Suprapubic skin (tissue), 3 donors: ENCODE data around the gene HOXA6.

Experiments used
- POLR2A ChIP-seq, 2 donors: fragments of 450-650 bp; IDR thresholded peaks; one replicate each; pipeline ENCODE4 v1.6.1; 2017; ENCODE audit warnings: antibody characterized with exemption in 2 of 2, mild to moderate bottlenecking in 2 of 2, moderate library complexity in 2 of 2
- TF ChIP-seq, protein P1 (sequence below), 2 donors: fragments of 200-600 bp in 1 of 2; fragments of 450-650 bp in 1 of 2; sonication (generic) in 1 of 2; IDR thresholded peaks; one replicate each; pipeline ENCODE4 v1.5.1; 2016 to 2019; ENCODE audit warnings: antibody characterized with exemption in 2 of 2, mild to moderate bottlenecking in 1 of 2, moderate library complexity in 1 of 2

DNA sequence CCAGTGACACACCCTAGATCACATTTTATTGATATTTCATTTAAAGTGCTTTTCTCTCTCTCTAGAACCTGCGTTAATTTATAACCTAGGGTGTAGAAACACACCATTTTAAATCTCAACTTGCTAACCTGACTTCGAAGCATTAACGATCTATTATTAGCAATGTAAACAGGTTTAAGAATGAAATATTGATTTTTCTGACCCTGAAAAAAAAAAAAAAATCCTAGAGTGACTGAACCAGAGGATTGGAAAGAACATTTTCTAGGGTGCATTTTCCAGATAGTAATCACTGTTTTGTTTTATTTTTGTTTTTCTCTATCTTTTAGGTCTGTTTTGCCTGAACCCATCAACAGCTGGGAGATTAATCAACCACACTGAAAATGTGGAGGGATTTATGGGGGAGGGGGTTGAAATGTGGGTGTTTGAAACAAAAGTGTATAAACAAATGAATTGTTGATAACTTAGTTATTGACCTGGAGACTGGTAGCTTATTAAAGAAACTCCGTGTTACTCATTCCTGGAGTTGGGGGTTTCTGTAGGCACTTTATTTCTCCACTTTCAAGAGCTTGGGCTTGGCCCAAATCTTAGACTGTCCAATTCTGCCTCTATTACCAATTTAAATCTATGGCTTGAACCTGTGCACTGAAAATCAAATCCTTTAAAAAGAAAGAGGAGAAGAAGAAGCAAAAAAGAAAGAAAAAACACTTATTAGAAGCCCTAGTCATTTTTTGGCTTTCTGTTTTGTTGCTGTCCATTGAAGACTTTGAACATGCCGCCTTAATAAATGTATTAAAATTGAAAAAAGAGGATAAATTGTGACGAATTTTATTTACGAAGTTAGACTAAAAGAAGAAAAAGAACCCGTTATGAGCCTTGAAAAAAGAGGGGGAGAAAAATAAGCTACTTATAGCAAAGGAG lies 47.9 kb downstream of the HOXA6 start:
- TF ChIP-seq POLR2A (IDR thresholded peaks at IDR 0.05) = no peak
- TF ChIP-seq, protein P1, sequence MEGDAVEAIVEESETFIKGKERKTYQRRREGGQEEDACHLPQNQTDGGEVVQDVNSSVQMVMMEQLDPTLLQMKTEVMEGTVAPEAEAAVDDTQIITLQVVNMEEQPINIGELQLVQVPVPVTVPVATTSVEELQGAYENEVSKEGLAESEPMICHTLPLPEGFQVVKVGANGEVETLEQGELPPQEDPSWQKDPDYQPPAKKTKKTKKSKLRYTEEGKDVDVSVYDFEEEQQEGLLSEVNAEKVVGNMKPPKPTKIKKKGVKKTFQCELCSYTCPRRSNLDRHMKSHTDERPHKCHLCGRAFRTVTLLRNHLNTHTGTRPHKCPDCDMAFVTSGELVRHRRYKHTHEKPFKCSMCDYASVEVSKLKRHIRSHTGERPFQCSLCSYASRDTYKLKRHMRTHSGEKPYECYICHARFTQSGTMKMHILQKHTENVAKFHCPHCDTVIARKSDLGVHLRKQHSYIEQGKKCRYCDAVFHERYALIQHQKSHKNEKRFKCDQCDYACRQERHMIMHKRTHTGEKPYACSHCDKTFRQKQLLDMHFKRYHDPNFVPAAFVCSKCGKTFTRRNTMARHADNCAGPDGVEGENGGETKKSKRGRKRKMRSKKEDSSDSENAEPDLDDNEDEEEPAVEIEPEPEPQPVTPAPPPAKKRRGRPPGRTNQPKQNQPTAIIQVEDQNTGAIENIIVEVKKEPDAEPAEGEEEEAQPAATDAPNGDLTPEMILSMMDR (IDR thresholded peaks at IDR 0.05) = no peak
